ENCODE results near the gene MATR3. TPM values are rescaled to one million over a fixed set of nuclear protein-coding genes. Genes with fewer than 3 reads are reported as not detected.

Gene MATR3
- total RNA-seq, 1 experiment from 2014 or later = 194 TPM

- Mint-ChIP-seq H3K27me3 (ENCODE audit: insufficient read depth, unreplicated experiment) (no peaks in the 10 kb centered on the region), H3K36me3 (ENCODE audit: insufficient read depth, unreplicated experiment) (no peaks in the 10 kb centered on the region), H3K27ac (ENCODE audit: unreplicated experiment) (no peak overlapping the region), H3K4me1 (ENCODE audit: low read depth, unreplicated experiment) (peaks cover 23% of the 10 kb centered on the region), H3K4me3 (ENCODE audit: unreplicated experiment) (no peak overlapping the region), H3K9me3 (ENCODE audit: unreplicated experiment) (no peaks in the 10 kb centered on the region)
- Histone ChIP-seq H3K9me3 (no peaks in the 10 kb centered on the region), H3K4me3 (ENCODE audit: low read depth, low read length) (no peak overlapping the region), H3K36me3 (ENCODE audit: control insufficient read depth, insufficient read depth, low read length) (no peaks in the 10 kb centered on the region), H3K27me3 (replicated peaks; ENCODE audit: control insufficient read depth, insufficient read depth, low read length) (no peaks in the 10 kb centered on the region), H3K4me1 (peaks cover 12% of the 10 kb centered on the region; the same call in 1 of the 2 replicates)
- ChIA-PET CTCF (no interaction called here), POLR2A (no interaction called here)
- intact Hi-C loops (cut with micrococcal nuclease; ENCODE audit: unreplicated experiment) = loop anchor here (5.0 to 10.0 kb wide), 3 partner anchors 187 to 437 kb away; no protein-coding TSS in a partner anchor
- DNase-seq = no peak
- BruUV-seq (replicated peaks) = no TSS peak
- TF ChIP-seq CTCF (IDR thresholded peaks at IDR 0.05; ENCODE audit: insufficient read depth in 1 of 2, low read depth in 1 of 2, low read length in 1 of 2, severe bottlenecking in 1 of 2, unreplicated experiment in 1 of 2) = no peak
These were observed 29.6 kb upstream of the MATR3 start for GRCh38 chr5:139263946-139264345.

GRCh38 chr5:139265001-139265400 is 28.5 kb upstream of the MATR3 start:
- intact Hi-C loops (cut with micrococcal nuclease; ENCODE audit: unreplicated experiment) = loop anchor here (10.0 kb wide), 1 partner anchor 300 kb away; no protein-coding TSS in a partner anchor
- no peak for TF ChIP-seq CTCF (IDR thresholded peaks at IDR 0.05; ENCODE audit: insufficient read depth in 1 of 2, low read depth in 1 of 2, low read length in 1 of 2, severe bottlenecking in 1 of 2, unreplicated experiment in 1 of 2)
- POLR2A ChIA-PET = no interaction called here

GRCh38 chr5:139266236-139266635 is 27.3 kb upstream of the MATR3 start:
- peaks cover 23% of the 10 kb centered on the region for H3K4me1 Mint-ChIP-seq (ENCODE audit: low read depth, unreplicated experiment)
- Histone ChIP-seq H3K9me3 (no peaks in the 10 kb centered on the region), H3K4me3 (ENCODE audit: low read depth, low read length) (no peak overlapping the region), H3K4me1 (peaks cover 16% of the 10 kb centered on the region), H3K36me3 (ENCODE audit: control insufficient read depth, insufficient read depth, low read length) (no peaks in the 10 kb centered on the region), H3K27me3 (replicated peaks; ENCODE audit: control insufficient read depth, insufficient read depth, low read length) (no peaks in the 10 kb centered on the region)
- no peak for TF ChIP-seq CTCF (IDR thresholded peaks at IDR 0.05; ENCODE audit: insufficient read depth in 1 of 2, low read depth in 1 of 2, low read length in 1 of 2, severe bottlenecking in 1 of 2, unreplicated experiment in 1 of 2)
- intact Hi-C loops (cut with micrococcal nuclease; ENCODE audit: unreplicated experiment) = loop anchor here (10.0 kb wide), 1 partner anchor 301 kb away; no protein-coding TSS in a partner anchor
- H3K9me3 Mint-ChIP-seq (ENCODE audit: unreplicated experiment) = no peaks in the 10 kb centered on the region
- POLR2A ChIA-PET = interaction anchor here (0.7 kb wide), 1 partner anchor 560 kb away, joined by 3 read pairs; no protein-coding TSS in a partner anchor
- DNase-seq = no peak
- H3K4me3 Mint-ChIP-seq (ENCODE audit: unreplicated experiment) = no peak overlapping the region
- CTCF ChIA-PET = no interaction called here
- no TSS peak for BruUV-seq (replicated peaks)
- H3K27ac Mint-ChIP-seq (ENCODE audit: unreplicated experiment) = no peak overlapping the region
- no peaks in the 10 kb centered on the region for H3K36me3 Mint-ChIP-seq (ENCODE audit: insufficient read depth, unreplicated experiment)
- no peaks in the 10 kb centered on the region for H3K27me3 Mint-ChIP-seq (ENCODE audit: insufficient read depth, unreplicated experiment)

More at GRCh38 chr5:139265001-139265400, 28.5 kb upstream of the MATR3 start:
- no peaks in the 10 kb centered on the region for H3K9me3 Mint-ChIP-seq (ENCODE audit: unreplicated experiment)
- H3K36me3 ChIP-seq (ENCODE audit: control insufficient read depth, insufficient read depth, low read length) = no peaks in the 10 kb centered on the region
- H3K27ac Mint-ChIP-seq (ENCODE audit: unreplicated experiment) = no peak overlapping the region
- no peaks in the 10 kb centered on the region for H3K9me3 ChIP-seq
- DNase-seq = no peak
- no peaks in the 10 kb centered on the region for H3K27me3 Mint-ChIP-seq (ENCODE audit: insufficient read depth, unreplicated experiment)
- CTCF ChIA-PET = no interaction called here
- no peaks in the 10 kb centered on the region for H3K36me3 Mint-ChIP-seq (ENCODE audit: insufficient read depth, unreplicated experiment)
- H3K27me3 ChIP-seq (replicated peaks; ENCODE audit: control insufficient read depth, insufficient read depth, low read length) = no peaks in the 10 kb centered on the region
- no peak overlapping the region for H3K4me3 Mint-ChIP-seq (ENCODE audit: unreplicated experiment)
- peaks cover 23% of the 10 kb centered on the region for H3K4me1 Mint-ChIP-seq (ENCODE audit: low read depth, unreplicated experiment)
- H3K4me3 ChIP-seq (ENCODE audit: low read depth, low read length) = no peak overlapping the region
- BruUV-seq (replicated peaks) = no TSS peak
- peaks cover 12% of the 10 kb centered on the region; the same call in 1 of the 2 replicates for H3K4me1 ChIP-seq

Data from Caco-2 (cell line).